Medulla oblongata (tissue), 1 donor: Measurements from ENCODE around the gene RNF19B.
"Not testable (repeated sequence)": the region's sequence is repeated elsewhere in the genome, so short reads cannot be mapped to it uniquely, and the experiment has no call there.

Source experiments
- DNase-seq: peaks from one replicate; pipeline ENCODE4 v3.0.0-alpha.2; 2015; ENCODE audit errors: extremely low spot score

The RNF19B gene

DNA sequence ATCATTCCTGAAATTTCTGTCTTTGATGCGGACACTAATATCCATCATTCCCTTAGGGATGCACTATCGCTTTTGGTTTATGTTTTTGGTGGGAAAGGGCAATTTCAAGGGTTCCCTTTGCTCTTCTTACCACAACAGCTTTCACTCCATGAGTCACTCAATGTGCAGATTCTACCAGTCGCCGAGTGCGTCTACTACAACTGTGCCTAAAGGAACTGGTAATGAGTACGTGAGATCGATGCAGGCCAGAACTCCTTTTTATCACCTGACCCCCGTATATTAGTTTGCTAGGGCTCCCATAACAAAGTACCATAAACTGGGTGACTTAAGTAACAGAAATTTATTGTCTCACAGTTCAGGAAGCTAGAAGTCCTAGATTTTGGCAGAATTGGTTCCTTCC, 35.9 kb downstream of the RNF19B start:
- no peak for DNase-seq

GRCh38 chr1:32928285-32928684, 36.3 kb downstream of the RNF19B start:
- no peak for DNase-seq

DNA sequence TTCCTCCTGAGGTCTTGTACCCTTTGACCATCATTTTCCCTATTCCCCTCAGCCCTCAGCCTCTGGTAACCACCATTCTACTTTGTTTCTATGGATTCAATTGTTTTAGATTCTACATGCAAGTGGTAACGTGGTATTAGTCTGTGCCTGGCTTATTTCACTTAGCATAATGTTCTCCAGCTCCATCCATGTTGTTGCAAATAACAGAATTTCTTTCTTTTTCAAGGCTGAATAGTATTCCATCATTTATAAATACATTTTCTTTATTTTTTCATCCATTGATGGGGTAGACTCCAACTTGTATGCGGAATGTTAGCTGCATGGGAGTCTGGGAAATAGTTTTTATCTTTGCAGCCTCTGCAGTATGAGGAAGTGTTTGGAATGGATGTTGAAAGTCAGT, 37.2 kb downstream of the RNF19B start:
- DNase-seq, result no peak

DNA sequence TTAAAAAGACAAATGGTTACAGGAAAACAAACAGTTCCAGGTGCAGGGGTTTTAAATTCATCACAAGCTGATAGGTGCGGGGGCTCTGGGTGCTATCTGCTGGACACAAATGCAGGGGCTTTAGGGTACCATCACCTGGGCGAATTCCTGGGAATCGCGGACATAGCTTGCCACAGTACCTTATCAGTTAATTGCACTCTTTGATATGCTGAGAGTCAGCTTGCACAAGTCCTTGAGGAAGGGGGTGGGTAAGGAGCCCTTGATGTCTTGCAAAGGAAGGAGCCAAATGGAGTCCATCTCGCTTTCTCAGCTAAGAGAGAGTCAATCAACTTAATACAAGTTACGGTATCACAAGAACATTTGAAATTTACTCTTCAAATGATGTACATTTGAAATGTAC, 38.0 kb downstream of the RNF19B start:
- no peak for DNase-seq

GRCh38 chr1:32925403-32926162, 39.0 kb downstream of the RNF19B start:
- peak; percentile 18 for DNase-seq

DNA sequence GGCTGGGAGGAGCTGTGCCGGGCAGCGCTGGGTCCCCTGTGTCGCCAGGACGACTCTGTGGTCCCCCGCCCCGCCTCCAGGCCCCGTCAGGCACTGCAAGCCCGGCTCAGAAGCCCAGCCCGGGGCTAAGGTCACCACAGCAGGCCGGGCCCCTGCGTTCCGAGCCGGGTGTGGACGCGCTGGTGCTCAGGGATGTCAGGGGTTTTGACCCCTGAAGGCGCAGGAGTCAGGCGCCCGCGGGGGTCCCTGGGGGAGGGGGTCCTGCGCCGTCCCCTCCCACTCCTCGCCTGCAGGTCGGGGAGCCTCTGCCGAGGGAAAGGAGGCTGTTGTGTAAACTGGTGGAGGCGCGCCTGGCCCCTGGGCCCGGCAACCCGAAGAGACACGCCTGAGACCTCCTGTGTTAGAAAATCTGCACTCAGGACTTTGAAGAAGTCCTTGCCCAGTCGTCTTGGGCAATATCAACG, 39.7 kb downstream of the RNF19B start:
- no peak for DNase-seq

GRCh38 chr1:32920833-32921232, 43.8 kb downstream of the RNF19B start:
- DNase-seq, result peak; percentile 38

- DNase-seq, result no peak
Measured at GRCh38 chr1:32919811-32920733, 44.5 kb downstream of the RNF19B start.

DNA sequence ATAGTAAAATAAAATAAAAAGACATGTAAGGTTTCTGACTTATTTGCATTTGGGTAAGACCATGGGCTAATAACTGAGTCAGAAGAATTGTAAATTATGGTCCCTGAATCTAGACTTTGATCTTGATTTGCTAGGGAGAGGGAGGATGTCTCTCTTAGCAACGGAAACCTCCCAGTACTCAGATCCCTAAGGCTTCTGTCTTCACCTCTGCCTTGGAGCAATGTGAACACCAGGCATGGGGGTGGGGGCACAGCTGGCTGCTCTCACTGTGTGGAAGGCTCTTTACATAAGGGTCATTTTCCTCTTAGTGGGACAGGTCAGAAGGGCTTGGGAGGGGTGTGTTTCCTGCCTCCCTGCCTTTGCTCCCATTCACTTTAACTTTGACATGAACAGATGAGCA, 46.4 kb downstream of the RNF19B start:
- DNase-seq, result no peak

GRCh38 chr1:32917521-32917920, 47.1 kb downstream of the RNF19B start:
- DNase-seq, result no peak

GRCh38 chr1:32915766-32916706, 48.6 kb downstream of the RNF19B start:
- DNase-seq, result no peak

DNA sequence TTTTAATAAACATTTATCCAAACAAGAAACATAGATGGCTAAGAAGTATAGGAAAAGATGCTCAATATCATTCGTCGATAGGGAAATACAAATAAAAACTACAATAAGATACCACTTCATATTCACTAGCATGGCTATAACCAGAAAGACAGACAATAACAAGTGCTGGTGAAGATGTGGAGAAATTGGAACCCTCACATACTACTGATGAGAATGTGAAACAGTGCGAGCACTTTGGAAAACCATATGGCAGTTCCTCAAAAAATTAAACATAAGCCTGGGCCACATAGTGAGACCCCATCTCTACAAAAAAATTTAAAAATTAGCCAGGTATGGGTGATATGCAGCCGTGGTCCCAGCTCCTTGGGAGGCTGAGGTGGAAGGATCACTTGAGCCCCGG, 54.3 kb downstream of the RNF19B start:
- no peak for DNase-seq

DNA sequence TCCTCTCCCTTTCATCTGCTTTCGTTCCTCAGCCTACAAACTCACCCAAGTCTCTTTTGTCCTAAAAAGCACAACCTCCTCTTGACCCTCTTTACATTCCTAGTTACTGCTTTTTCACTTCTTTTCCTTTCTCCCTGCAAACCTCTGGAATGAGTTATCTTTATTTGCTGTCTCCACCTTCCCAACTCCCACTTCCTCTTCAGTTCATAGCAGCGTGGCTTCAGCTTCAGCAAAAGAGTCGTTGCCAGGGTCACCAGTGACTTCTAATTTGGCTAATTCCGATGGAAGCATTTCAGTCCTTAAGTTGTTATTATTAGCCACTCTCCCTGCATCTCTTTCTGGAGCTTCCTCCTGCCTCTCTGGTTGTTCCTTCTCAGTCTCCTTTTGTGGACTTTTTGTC, 57.2 kb downstream of the RNF19B start:
- no peak for DNase-seq

- no peak for DNase-seq
Measured at GRCh38 chr1:32906654-32907053, 58.0 kb downstream of the RNF19B start.

DNA sequence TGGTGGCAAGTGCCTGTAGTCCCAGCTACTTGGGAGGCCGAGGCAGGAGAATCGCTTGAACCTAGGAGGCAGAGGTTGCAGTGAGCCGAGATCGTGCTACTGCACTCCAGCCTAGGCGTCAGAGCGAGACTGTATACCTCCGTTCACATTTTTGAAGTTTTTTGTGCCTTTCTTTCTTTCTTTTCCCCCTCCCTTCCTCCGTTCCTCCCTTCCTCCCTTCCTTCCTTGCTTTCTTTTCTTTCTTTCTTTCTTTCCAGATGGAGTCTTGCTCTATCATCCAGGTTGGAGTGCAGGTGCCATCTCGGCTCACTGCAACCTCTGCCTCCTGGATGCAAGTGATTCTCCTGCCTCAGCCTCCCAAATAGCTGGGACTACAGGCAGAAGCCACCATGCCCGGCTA, 59.0 kb downstream of the RNF19B start:
- not testable (repeated sequence) for DNase-seq

DNA sequence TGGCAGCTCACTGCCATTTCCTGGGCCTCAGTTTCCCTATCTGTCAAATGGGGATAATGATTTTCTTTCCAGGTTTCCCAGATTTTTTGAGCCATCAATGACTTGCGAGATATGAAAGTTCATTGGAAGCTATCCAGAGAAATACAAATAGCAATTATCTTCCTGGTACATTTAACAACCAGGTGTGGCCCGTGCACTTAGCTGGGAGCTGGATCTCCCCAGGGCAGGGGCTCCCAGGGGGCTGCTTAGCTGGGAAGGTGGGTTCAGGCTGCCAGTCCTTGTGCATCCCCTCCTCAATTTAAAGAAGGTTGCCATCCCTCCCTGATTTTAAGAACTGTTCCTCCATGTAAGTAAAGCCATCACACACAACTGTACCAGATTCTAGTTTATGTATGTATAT, 59.8 kb downstream of the RNF19B start:
- no peak for DNase-seq

DNA sequence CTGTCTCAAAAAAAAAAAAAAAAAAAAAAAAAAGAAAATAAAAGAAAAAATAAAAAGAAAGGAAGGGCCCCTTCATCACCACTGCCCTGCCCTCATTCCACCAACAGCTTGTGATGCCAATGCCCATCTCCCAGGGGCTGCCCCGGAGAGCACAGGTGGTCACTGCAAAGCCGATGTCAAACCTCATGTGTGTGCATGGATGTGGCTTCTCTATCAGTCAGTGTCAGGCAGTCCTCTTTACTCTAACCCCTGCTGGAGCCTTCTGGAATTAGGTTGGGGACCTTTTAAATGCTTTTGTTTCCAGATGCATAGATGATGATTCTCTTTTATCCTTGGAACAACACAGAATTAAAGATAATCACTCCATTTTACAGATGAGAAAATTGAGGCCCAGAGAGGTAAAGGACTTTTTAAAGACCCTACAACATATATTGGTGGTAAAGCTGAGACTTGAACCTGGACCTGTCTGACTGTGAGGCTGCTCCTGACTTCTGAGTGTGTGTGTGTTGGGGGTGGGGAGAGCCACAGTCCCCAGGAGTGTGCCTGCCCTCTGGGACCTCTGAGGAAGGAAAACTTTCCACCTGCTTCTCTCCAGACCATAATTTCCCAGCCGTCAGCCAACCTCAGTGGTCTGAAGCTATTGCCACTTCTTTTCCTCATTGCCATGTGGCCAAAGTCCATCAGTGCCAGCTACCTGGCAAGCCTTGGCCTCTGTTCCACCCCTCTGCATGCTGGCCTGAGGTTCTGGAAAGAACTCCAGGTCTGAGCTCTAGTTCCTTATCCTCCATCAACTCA, 60.4 kb downstream of the RNF19B start:
- DNase-seq, result no peak

DNA sequence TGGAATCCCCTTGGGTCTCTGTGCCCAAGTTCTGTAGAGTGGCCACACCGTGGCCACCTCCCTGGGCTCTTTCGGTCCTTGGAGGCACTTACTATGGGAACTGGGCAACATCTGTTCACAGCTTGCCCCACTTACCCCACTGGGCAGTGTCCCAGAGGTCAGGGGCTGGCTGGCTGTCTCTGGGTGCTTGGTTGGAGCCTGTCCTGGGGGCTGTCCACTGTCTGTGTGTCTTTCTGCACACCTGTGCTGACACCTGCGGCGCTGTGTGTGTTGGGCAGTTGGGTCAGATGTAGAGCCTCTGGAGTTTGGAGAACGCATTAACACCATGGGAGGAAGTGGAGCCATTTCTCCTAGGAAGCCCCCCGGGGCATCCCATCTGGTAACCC, 62.1 kb downstream of the RNF19B start:
- no peak for DNase-seq

DNA sequence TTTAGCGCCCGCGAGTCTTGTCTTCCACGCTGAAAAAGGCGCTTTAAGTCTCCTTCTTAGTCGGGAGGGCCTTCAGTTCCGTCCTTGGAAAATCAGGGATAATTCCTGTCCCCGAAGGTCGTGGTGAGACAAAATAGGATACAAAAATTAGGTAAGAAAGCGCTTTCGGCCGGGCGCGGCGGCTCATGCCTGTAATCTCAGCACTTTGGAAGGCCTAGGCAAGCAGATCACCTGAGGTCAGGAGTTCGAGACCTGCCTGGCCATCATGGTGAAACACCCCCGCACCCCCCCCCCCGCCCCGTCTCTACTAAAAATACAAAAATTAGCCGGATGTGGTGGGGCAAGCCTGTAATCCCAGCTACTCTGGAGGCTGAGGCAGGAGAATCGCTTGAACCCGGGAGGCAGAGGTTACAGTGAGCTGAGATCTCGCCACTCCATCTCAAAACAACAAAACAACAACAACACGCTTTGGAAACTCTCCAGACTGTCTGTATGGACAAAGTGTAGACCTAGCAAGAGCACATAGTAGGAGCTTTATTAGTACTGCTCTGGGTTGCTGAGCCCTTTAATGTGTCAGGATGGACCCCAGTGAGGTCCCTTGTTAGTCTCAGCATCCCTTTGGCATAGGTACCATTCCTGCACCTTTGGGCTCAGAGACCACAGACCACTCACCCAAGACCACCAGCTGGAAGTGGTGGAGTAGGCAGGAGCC, 62.6 kb downstream of the RNF19B start:
- no peak for DNase-seq
